ENCODE data around the gene CCDC192. TPM values are rescaled to one million over a fixed set of nuclear protein-coding genes. Genes with fewer than 3 reads are reported as not detected.
"Not testable (repeated sequence)": the region's sequence is repeated elsewhere in the genome, so short reads cannot be mapped to it uniquely, and the experiment has no call there.

CCDC192 gene
- total RNA-seq, 1 donor from 2014 or later = not detected

- no peak for TF ChIP-seq CTCF (IDR thresholded peaks at IDR 0.05)
- ATAC-seq (no peak), DNase-seq (no peak)
- Histone ChIP-seq H3K4me3 (no peak overlapping the region), H3K9me3 (no peaks in the 10 kb centered on the region), H3K4me1 (peaks cover 4% of the 10 kb centered on the region), H3K27me3 (ENCODE audit: low read depth) (no peaks in the 10 kb centered on the region), H3K27ac (no peak overlapping the region), H3K36me3 (no peaks in the 10 kb centered on the region)
- intact Hi-C loops (cut with DNase I) = no loop called here
Observed at GRCh38 chr5:127700237-127700766, 2.9 kb upstream of the CCDC192 start.

DNA sequence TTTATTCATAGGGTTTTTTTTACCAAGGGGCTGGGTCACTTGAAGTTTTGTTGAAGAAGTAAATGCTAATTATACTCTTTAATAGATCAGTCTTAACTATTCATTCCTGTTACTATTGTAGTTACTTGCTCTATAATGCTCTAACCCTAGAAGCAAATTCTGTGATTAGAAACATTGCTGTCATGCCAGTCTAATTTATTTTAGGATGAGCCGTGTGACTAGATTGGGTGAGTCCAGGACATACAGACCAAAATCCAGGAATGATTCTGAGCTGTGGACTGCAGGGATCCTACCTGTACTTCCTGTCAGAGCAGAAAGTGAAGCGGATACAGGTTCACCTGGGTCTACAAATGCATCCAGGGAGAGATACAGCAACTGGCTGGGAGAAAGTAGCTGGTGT, 757 bp upstream of the CCDC192 start:
- intact Hi-C loops (cut with DNase I) = no loop called here
- Histone ChIP-seq H3K9me3 (no peaks in the 10 kb centered on the region), H3K27me3 (ENCODE audit: low read depth) (no peaks in the 10 kb centered on the region), H3K36me3 (no peaks in the 10 kb centered on the region), H3K4me3 (no peak overlapping the region), H3K27ac (no peak overlapping the region), H3K4me1 (peaks cover 10% of the 10 kb centered on the region)
- no peak for DNase-seq
- no peak for TF ChIP-seq CTCF (IDR thresholded peaks at IDR 0.05)
- ATAC-seq = no peak

- DNase-seq (no peak), ATAC-seq (peak; percentile 63 to 64)
- H3K27me3 ChIP-seq (ENCODE audit: low read depth) = no peaks in the 10 kb centered on the region
- no peaks in the 10 kb centered on the region for H3K9me3 ChIP-seq
- H3K4me3 ChIP-seq = no peak overlapping the region
- TF ChIP-seq CTCF (IDR thresholded peaks at IDR 0.05) = no peak
- H3K36me3 ChIP-seq = no peaks in the 10 kb centered on the region
- peaks cover 15% of the 10 kb centered on the region for H3K4me1 ChIP-seq
- intact Hi-C loops (cut with DNase I) = no loop called here
- H3K27ac ChIP-seq = no peak overlapping the region
Observed at GRCh38 chr5:127705120-127705892, 2.1 kb downstream of the CCDC192 start.

DNA sequence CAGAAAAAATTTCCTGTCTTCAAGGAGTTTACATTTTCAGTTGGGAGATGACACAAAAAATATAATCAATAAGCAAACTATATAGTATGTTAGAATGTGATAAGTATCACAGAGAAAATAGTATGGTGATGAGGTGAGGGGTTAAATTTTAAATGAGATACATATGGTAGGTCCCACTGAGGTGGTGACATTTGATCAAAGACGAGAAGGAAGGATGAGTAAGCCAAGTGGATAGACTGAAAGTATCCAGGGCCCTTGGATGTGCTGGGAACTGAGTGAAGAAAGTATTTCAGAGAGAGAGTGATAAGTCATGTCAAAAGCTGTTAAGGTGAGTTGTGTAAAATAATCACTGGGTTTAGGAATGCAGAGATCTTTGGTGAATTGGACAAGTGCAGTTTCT, 3.5 kb downstream of the CCDC192 start:
- Histone ChIP-seq H3K4me3 (no peak overlapping the region), H3K27me3 (ENCODE audit: low read depth) (no peaks in the 10 kb centered on the region), H3K27ac (no peak overlapping the region), H3K4me1 (peaks cover 15% of the 10 kb centered on the region), H3K9me3 (no peaks in the 10 kb centered on the region), H3K36me3 (no peaks in the 10 kb centered on the region)
- no peak for TF ChIP-seq CTCF (IDR thresholded peaks at IDR 0.05)
- DNase-seq (no peak), ATAC-seq (peak in 1 of 2 donors; percentile 27)
- intact Hi-C loops (cut with DNase I) = no loop called here

DNA sequence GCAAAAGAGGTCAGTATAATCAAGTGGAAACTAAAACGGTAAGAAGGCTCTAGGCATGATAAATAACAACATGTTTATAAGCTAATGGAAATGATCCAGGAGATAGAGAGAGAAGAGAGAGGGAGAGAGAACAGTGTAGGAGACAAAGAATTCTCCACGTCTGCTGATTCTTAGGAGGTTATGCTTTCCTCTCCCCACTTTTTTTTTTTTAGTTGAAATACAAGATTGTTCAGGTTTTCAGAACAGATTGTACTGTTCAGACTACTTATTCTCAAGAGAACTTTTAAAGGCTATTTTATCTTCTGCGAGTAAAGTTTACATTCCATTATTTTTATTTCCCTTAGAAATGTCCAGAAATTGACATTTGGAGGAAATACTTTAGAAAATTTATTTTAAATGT, 4.0 kb downstream of the CCDC192 start:
- intact Hi-C loops (cut with DNase I) = no loop called here
- no peak for TF ChIP-seq CTCF (IDR thresholded peaks at IDR 0.05)
- Histone ChIP-seq H3K27me3 (ENCODE audit: low read depth) (no peaks in the 10 kb centered on the region), H3K4me3 (no peak overlapping the region), H3K36me3 (no peaks in the 10 kb centered on the region), H3K27ac (no peak overlapping the region), H3K9me3 (no peaks in the 10 kb centered on the region), H3K4me1 (peaks cover 15% of the 10 kb centered on the region)
- DNase-seq (no peak), ATAC-seq (peak in 1 of 2 donors; percentile 53)

- H3K4me1 ChIP-seq; DNase-seq; H3K27ac ChIP-seq; H3K36me3 ChIP-seq; H3K9me3 ChIP-seq; intact Hi-C loops (cut with DNase I); H3K27me3 ChIP-seq (ENCODE audit: low read depth); H3K4me3 ChIP-seq: not testable (repeated sequence)
- peak in 1 of 2 donors; percentile 28 for ATAC-seq
Observed at GRCh38 chr5:127713083-127713482, 9.9 kb downstream of the CCDC192 start.
